D341Med (cell line): ENCODE measurements around the gene CTNNA3.
"Not testable (repeated sequence)": the region's sequence is repeated elsewhere in the genome, so short reads cannot be mapped to it uniquely, and the experiment has no call there.

Source experiments
- DNase-seq: peaks from one replicate; pipeline ENCODE4 v3.0.0; 2012; ENCODE audit warnings: low spot score

CTNNA3 gene

DNA sequence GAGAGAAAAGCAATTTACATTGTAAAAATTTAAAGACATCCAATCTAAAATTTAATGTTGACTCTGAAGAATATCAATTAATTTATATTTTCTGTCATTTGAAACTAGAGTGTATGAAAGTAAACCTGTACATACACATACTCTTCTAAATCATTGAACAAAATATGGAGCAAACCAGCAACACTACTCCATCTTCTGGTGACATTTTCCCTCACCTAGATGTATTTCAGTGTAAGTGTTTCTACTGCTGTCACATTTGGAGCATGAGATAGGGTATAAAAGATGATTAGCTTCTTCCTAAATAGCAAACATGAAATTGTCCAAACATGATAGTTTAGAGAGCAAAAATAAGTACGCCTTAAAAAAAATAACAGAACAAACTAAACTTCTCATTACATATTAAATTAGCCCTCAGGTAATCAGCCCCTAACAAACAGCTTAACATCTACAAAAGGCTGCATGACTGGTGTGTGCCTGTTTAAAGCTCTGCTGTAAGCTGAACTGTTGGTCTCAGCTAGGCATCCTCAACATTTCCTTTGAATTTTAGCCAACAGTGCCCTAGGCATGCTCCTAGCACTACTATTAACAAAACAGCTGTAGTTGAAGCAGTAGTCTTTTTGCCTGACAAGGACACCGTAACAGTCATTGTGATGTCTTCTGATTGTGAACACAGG is 189.8 kb downstream of the CTNNA3 start:
- DNase-seq = no peak

DNA sequence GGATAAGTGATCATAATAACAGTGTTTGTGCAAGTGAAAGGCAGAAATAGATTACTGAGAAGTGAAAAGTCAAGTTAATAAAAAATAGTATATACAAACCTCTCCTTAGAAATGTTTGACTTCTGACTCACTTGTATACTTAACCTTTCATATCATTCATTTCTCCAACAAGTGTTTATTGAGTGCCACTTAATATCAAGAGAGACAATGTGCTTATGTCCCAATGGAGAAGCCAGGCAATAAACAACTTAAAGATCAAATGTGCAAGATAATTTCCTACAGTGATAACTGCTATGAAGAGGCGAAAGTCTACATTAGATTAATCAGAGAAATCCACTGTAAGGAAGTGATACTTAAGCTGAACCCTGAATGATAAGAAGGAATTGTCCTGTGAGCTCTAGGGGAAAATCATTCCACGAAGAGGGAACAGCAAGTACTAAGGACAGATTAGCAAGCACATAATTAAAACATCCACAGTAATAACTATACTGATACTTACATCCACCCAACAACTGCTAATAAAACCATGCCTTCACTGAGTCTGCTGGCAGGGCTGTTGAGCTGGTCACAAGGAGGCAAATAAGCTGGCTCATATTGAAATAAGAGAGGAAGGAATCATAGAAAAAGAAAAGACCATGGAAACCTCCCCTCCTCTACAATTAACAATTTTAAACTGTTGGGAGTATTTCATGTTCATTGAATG is 203.5 kb downstream of the CTNNA3 start:
- DNase-seq = no peak

DNA sequence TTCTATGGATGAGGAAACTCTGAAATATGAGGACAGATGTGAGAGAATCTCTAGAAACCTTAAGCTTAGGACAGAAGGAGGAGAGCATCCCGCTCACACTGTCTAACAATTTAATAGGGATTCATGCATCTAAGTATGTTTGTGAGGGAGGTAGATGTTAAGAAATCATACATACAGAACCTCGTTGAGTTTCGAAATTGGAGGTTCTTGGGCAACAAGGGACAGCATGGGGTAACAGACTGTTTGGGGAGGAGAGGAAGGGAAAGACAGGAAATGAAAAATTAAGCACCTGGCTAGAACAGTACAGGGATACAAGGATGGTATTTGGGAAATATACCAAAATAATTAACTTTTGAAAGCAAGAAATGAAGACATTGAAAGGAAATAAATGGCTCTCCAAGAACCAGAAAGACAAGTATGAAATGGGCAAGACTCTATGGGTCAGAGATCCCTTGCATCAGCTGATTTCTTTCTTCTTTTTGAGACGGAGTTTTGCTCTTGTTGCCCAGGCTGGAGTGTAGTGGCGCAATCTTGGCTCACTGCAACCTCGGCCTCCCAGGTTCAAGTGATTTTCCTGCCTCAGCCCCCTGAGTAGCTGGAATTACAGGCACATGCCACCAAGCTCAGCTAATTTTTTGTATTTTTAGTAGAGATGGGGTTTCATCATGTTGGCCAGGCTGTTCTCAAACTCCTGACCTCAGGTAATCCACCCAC is 207.9 kb downstream of the CTNNA3 start:
- no peak for DNase-seq

DNA sequence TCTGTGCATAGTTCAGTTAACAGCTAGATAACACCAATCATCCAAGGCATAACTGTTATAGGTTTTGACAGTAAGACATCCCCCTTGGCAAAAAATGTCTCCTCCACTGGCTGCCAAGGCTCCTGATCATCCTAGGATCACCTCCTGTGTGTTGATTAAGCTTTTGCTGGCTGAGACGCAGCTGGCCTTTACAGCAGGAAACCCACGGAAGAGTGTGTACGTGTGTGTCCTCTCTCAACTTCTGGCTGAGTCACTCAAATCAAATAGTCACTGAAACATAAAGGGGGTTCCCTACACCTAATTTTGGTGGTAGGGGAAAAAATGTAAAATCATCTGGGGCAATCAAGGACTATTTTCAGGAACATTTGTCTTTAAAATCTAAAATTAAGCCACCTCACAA is 208.8 kb downstream of the CTNNA3 start:
- no peak for DNase-seq

DNA sequence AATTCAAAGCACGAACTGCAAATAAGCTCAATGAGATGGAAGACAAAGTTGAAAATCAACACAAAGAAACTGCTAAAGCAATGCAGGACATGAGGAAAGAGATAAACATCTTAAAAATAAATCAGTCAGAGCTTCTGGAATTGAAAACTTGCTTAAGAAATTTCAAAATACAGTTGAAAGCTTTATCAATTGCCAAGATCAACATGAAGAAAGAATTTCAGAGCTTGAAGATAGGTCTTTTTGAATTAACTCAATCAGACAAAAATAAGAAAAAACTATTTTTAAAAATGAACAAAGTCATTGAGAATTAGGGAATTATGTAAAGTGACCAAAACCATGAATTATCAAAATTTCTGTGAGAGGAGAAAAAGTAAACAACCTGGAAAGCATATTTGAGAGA is 218.1 kb downstream of the CTNNA3 start:
- no peak for DNase-seq

DNA sequence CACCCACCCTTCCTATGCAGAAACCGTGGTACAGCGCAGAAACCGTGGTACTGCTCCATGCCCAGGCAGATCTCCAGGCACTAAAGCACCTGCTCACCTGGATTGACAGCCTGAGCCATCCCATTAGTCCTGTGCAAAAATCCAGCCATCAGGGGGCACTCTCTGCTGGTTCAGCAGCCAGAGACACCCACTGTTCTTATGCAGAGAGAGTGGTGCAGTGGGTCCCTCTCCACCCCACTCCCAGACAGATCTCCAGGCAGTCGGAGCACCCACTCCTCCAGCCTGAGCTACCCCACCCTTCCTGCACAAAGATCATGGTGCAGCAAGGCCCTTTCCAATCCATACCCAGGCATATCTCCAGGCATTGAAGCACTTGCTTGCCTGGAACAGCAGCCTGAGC is 219.8 kb downstream of the CTNNA3 start:
- DNase-seq = no peak

DNA sequence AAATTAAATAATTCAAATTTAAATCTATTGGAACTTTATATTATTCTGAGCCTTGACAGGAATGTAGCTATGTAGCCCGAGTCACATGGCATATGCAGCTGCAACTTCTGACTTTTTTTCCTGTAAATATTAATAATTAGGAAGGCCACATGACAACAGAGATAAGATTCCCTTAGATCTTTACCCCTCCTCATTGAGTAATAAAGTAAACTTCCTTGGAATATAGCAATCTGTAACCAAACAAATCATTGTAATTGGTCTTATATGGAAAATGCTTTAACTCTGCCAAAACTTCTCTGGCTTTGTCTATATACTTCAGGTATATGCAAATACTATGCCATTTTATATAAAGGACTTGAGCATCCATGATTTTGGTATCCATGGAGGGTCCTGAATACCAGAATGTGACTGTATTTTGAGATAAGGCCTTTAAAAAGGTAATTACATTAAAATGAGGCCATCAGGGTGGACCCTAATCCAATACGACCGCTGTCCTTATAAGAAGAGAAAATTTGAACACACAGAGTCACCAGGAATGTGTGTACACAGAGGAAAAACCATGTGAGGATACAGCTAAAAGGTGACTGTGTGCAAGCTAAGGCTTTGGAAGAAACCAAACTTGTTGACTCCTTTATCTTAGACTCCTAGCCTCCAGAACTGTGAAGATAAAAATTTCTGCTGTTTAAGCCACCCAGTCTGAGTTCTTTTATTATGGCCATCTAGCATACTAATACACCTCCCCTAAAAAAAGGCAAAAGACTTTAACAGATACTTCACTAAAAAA is 222.0 kb downstream of the CTNNA3 start:
- DNase-seq = no peak

DNA sequence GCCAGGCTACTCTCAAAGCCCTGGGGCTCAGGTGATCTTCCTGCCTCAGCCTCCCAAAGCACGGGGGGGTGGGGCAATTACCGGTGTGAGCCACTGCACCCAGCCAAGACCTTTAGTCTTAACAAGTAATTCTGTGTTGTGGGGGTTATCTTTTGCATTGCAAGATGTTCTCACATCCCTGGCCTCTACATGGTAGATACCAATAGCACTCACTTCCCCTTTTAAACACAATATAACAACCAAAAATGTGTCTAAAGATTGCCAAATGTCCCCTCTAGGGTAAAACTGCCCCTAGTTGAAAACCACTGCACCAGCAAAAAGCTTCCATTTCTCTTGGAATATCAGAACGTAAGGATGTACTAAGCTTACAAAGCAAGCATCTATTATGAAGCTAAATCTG is 225.0 kb downstream of the CTNNA3 start:
- DNase-seq = no peak

DNA sequence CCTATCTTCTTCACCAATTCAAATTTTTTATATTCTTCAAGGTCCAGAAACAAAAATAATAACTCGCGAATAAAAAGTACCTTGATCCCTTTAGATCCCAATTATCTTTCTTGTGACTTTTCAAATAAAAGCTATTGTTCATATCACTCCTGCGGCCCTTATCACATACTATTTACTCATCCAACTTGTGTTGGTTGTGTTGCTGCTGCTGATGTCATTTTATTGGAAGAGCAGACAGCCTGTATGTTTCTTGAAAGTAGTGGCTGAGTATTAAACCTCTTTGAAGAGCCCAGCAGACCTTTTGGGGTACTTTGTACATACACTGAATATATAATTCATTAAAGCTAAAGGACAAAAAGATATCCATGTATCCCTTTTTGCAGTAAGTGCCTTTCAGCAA is 231.7 kb downstream of the CTNNA3 start:
- no peak for DNase-seq

DNA sequence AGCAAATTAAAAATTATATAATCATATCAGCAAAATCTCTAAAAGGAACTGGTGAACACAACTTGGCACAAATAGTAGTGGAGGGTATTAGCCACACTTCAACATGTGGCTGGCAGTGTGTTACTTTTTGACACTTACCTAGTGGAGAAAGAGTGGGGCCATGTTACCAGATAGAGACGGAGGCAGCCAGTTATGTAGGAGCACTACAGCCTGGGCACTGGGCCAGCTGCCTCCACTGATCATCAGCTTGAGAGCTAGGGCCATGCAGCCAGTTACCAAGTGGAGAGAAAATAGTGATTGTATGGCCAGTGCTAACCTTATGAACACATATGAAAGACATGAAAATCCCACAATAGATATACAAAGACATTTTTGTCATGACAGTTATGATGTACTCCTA is 243.1 kb downstream of the CTNNA3 start:
- DNase-seq = no peak

DNA sequence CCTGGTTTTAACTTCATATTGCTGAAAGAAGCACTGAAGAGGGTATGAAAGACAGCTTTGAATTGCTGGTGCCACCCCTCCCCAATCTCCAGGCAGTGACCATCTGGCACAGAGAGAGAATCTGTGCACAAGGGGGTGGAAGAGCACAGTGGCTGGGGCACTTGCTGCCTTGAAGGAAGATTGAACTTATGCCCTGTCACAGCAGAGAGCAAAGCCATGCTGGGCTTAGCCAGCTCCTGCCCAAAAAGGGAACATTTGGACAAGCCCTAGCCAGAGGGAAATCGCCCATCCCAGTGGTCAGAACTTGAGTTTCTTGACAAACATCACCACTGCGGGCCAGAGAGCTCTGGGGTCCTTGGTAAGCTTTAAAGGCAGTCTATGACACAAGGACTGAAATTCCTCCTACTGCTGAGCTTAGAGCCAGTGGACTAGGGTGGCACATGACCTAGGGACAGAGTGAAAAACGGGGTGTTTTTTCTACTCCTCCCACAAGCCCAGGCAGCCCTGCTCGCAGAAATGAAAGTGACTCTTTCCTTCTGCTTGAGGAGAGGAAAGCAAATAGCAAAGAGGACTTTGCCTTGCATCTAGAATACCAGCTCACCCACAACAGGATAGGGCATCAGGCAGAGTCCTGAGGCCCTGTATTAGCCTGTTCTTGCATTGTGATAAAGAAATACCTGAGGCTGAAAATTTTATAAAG is 257.2 kb downstream of the CTNNA3 start:
- DNase-seq = no peak

DNA sequence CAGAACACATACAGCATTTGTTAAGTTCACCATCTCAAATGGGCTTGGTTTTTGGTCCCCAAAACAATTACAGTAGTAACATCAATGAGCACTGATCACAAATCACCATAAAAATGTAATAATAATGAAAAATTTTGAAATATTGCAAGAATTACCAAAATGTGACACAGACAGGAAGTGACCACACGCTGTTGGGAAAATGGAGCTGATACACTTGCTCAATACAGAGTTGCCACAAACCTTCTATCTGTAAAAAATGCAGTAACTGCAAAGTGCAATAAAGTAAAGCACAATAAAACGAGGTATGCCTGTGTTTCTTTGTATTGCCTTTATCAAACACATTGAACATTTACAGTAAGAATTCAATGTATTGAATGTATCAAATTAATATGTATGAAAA is 262.7 kb downstream of the CTNNA3 start:
- no peak for DNase-seq

DNA sequence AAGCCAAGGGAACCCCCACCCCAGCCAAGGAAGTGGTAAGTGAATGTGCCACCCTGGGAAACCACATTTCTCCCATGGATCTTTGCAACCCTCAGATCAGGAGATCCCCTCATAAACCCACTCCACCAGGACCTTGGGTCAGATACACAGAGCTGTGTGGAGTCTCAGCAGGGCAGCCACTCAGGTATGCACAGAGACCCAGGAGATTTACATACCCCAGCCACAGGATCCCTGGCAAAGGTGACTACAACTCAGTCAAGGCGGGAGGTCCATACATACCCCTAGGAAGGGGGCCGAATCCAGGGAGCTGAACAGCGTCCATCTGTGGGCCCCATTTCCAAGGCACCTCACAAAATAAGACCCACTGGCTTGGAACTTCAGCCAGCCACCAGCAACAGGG is 293.4 kb downstream of the CTNNA3 start:
- DNase-seq = no peak

DNA sequence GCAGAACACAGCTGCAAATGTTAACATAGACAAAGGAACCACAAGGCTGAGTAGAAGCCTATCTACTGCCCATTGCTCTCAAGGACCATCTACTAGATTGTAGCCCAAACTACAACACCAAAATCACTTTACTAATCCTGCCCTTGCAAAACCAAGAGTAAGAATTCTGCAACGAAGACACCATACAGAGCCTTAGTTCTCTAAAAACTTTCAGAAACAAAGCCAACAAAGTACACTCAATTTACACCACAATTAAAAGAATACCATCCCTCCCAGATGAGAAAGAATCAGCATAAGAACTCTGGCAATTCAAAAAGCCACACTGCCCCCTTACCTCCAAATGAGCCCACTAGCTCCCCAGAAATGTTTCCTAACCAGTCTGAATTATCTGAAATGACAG is 294.3 kb downstream of the CTNNA3 start:
- no peak for DNase-seq

DNA sequence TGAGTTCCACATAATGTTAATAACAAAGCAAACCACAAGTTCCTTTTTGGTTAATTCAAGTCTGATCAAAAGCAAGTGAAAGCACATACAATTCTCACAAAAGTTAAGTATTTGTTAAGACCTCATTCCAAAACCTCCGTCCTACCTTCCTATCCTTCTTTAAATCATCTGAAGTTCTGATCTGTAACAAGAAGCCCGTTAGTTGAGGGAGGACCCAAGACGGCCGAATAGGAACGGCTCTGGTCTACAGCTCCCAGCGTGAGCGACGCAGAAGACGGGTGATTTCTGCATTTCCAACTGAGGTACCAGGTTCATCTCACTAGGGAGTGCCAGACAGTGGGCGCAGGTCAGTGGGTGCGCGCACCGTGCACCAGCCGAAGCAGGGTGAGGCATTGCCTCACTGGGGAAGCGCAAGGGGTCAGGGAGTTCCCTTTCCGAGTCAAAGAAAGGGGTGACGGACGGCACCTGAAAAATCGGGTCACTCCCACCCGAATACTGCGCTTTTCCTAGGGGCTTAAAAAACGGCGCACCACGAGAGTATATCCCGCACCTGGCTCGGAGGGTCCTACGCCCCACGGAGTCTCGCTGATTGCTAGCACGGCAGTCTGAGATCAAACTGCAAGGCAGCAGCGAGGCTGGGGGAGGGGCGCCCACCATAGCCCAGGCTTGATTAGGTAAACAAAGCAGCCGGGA is 309.0 kb downstream of the CTNNA3 start:
- not testable (repeated sequence) for DNase-seq

DNA sequence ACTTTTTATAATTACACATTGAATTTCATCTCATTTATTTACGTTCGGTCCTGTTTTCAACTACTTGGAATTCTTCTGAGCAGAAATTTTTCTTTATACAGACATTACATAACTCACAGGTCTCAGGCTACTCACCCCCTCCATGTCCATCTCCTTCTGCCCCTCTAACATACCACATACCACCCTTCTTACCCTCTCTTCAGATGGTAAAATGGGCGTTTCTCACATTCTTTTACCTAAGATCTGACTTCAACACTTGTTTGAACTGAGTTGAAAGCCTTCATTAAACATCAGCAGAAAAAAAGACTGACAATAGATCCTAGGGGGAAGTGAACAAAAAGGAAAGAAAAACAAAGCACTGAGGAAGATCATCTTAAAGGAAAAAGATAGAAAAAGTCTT is 309.7 kb downstream of the CTNNA3 start:
- DNase-seq = no peak

DNA sequence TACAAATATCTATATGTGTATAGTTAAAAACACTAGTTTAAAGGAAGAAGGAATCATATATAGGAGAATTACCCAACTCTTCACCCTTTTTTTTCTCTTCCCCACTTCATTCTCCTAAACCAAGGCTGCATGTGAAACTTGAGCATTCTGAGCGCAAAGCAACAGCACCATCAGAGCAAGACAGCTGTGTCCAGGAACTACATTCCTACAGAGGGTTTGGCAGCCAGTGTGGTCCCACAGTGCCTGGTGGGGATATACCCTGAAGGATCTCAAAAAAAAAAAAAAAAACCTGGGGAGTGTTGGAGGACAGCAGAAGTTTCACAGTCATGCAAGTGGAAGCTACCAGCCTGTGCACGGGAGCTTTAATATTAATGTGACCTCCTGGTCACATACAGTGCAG is 310.4 kb downstream of the CTNNA3 start:
- DNase-seq = no peak

DNA sequence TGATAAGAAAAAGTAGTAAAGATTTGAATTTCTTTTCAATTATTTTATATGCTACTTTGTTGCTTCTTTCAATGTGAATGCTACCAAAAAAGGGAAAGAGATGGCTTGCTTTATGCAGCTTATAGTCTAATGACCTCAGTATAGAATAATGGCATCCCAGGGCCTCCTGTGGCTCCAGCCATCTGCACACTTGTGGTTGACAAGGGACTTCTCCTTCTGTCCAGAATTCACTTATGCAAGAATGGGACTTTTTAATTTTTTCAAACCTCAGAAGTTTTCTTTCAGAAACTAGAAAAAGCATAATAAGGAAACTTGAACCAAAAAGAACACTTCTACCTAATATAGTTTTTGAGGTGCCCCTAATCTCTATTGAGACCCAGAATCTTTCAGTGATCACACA is 310.9 kb downstream of the CTNNA3 start:
- DNase-seq = no peak

DNA sequence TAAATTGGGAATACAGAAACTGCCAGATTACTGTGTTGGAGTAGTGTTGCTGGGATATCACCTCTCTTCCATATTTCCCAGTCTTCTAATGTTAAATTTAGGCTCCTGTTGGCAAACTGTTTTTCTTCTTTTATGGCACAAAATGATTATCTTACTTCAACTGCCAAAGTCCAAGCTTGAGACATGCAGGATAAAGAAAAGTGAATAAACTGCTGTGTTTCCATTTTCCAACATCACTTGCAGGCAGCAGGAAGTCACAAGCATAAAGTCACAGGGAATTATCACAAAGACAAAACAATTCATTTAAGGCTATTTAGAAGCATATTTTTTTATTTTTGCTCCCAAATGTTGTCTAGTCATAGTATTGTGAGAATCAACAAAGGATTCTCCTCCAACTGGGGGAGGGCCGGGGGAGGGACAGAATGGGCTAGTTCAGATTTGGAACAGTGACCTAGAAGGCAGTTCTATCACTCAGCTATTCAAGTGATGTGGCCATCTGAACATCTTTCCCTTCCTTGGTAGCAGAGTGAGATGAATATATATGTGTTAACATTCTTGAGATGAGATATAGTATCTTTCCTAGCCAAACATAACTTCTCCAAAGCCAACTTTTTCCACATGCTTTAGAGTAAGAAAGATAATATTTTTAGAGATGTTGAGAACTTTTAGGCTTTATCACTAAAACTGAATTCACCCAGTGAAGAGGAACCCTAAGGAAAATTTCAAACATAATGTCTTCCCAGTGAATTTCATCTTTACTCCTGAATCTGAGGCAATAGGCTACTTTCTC is 364.7 kb downstream of the CTNNA3 start:
- DNase-seq = no peak
